GM10266 (cell line): ENCODE measurements around the gene RUSF1.
"Not testable (repeated sequence)": the region's sequence is repeated elsewhere in the genome, so short reads cannot be mapped to it uniquely, and the experiment has no call there.

Source experiments
- DNase-seq: peaks from one replicate; pipeline ENCODE4 v3.0.0; 2012; ENCODE audit errors: extremely low spot score
- CTCF ChIP-seq: IDR thresholded peaks from 2 replicates; pipeline ENCODE4 v1.5.1; 2012; ENCODE audit warnings: mild to moderate bottlenecking, low read depth; ENCODE audit not compliant: control insufficient read depth, insufficient read depth; ENCODE audit errors: missing control alignments

Gene RUSF1

DNA sequence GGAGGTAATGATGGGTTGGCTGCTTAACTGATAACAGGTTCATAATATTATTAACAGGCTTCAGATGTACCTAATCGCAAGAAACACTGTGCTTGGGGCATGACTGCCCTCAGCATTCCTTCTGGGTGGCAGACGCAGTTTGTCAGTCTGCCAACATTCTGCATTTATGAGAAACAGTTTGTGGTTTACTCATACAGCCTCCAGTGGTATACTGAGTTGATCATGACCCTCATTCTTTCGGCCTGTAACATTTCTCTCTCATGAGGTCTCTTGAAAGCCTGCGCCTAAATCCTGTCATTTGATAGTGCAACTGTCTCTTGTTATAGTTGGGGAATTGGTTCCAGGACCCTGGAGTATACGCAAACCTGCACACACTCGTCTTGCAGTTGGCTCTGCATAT, 4.9 kb upstream of the RUSF1 start:
- DNase-seq = no peak
- TF ChIP-seq CTCF = no peak

DNA sequence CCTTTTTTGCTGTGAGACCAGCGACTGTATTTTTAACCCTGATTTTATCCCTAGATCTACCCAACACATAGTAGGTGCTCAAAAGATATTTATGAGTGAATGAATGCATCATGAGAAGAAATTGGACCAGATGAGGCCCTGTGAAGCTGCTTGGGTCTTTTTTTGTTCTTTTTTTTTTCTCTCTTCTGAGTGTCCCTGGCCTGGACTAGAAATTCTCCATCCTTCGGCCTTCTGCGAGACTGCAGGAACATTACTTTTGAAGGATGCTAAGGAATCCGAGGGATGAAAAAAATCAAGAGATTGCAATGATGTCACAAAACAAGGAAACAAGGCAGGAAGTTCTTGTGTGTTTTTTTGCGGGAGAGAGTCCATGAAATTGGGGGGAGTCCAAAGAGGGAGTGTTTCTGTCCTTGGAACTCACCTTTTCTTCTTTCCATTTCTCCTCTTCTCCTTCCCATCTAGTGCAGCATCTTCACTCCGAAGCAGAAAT, 560 bp upstream of the RUSF1 start:
- no peak for DNase-seq

GRCh38 chr16:31507617-31507928, 618 bp downstream of the RUSF1 start:
- DNase-seq = no peak
- TF ChIP-seq CTCF = no peak

More for the DNA sequence above, 560 bp upstream of the RUSF1 start:
- no peak for TF ChIP-seq CTCF

DNA sequence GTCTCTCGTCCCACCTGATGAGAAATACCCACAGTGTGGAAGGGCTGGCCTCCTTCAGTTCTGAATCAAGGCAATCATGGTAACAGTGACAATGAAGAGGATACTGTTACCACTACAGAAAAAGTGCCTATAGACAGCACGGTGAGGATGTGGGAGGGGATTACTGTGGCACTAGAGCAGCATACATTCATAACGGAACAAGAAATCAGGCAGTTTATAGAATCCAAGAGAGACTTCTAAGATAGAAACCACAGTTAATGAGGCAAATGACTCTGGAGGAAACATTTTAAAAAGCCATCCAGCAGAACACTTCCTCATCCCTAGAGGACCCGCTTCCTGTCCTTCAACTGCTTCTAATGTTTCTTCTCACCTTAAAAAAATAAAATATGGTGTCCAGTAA, 2.7 kb downstream of the RUSF1 start:
- no peak for TF ChIP-seq CTCF
- DNase-seq = no peak

DNA sequence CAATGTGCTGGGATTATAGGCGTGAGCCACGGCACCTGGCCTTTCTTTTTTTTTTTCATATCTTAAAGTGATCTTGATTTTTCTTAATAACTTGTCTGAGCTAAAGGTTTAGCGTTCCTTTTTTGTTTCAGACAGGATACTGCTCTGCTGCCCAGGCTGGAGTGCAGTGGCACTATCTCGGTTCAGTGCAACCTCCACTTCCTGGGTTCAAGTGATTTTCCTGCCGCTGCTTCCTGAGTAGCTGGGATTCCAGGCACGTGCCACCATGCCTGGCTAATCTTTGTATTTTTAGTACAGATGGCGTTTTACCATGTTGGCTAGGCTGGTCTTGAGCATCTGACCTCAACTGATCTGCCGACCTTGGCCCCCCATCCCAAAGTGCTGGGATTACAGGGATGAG, 4.0 kb downstream of the RUSF1 start:
- TF ChIP-seq CTCF = no peak
- DNase-seq = no peak

DNA sequence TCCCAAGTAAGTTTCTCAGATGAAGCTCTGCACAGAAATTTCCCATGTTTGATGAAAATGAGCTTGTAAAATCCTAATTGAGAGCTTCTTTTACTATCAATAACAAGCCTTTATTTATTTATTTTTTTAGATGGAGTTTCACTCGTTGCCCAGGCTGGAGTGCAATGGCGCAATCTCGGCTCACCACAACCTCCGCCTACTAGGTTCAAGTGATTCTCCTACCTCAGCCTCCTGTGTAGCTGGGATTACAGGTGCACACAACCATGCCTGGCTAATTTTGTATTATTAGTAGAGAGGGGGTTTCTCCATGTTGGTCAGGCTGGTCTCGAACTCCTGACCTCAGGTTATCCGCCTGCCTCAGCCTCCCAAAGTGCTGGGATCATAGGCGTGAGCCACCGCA, 4.6 kb downstream of the RUSF1 start:
- not testable (repeated sequence) for DNase-seq

DNA sequence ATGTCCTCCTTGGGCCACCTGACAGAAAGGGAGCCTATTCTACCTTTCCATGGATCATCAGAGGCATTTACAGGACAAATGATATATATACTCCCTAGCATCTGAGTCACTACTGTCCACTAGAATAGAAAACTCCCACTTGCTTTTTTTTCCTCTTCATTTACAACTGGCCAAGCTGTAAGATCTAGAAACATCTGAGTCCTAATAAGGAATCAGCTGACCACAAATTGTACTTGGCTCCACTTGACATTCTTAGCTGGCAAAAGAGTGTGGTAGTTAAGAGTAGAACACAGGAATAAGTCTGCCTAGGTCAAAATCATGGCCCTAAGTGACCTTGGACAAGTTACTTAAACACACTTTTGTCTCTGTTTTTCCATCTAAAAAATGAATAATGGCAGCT, 5.2 kb downstream of the RUSF1 start:
- DNase-seq = no peak
- TF ChIP-seq CTCF = no peak

GRCh38 chr16:31501966-31502348, 6.2 kb downstream of the RUSF1 start:
- TF ChIP-seq CTCF = no peak
- DNase-seq = no peak
